SK-N-MC (cell line): ENCODE results near the gene PCGF3.

Experiments
- EZH2 ChIP-seq: fragments of 200-600 bp; sonication (generic); IDR thresholded peaks from one replicate; pipeline ENCODE4 v1.6.1; 2017; ENCODE audit warnings: antibody characterized with exemption
- FOXP2 ChIP-seq: optimal IDR thresholded peaks from 2 replicates; pipeline ENCODE3; 2011; ENCODE audit warnings: mild to moderate bottlenecking, moderate library complexity; ENCODE audit not compliant: insufficient read depth; ENCODE audit errors: extremely low read length, control extremely low read depth
- POLR2AphosphoS5 ChIP-seq: IDR thresholded peaks from 2 replicates; pipeline ENCODE4 v1.6.1; 2012; ENCODE audit warnings: mild to moderate bottlenecking, low read depth, low read length, borderline replicate concordance

- TF ChIP-seq EZH2 (no peak), POLR2AphosphoS5 (no peak), FOXP2 (no peak)
These were observed 114.0 kb downstream of the PCGF3 start for GRCh38 chr4:819401-820229.
